RWPE2 (cell line): ENCODE measurements around the gene CIDEA.

Source experiments
- ATAC-seq: fragments of 200-7000 bp; cut with Tn5 transposase; 3 replicates; pipeline ENCODE4 v1.9.1; 2021; ENCODE audit warnings: low read depth
- DNase-seq: peaks from one replicate; pipeline ENCODE4 v3.0.0-alpha.2; 2020; ENCODE audit warnings: low spot score
- H3K27ac ChIP-seq: fragments of 450-650 bp; 2 replicates; pipeline ENCODE4 v1.5.1; 2017; ENCODE audit warnings: mild to moderate bottlenecking; ENCODE audit not compliant: poor library complexity, severe bottlenecking
- H3K27me3 ChIP-seq: fragments of 250-450 bp; sonication (Bioruptor Pico); 2 replicates; pipeline ENCODE4 v1.5.1; 2021; ENCODE audit warnings: mild to moderate bottlenecking, moderate library complexity; ENCODE audit not compliant: insufficient read depth, poor library complexity, severe bottlenecking
- H3K36me3 ChIP-seq: fragments of 250-450 bp; sonication (Bioruptor Pico); 2 replicates; pipeline ENCODE4 v1.5.1; 2020; ENCODE audit warnings: low read depth, mild to moderate bottlenecking, moderate library complexity
- H3K4me1 ChIP-seq: fragments of 250-450 bp; sonication (Bioruptor Pico); 2 replicates; pipeline ENCODE4 v1.5.1; 2021; ENCODE audit warnings: mild to moderate bottlenecking, moderate library complexity; ENCODE audit not compliant: insufficient read depth, poor library complexity, severe bottlenecking
- H3K4me3 ChIP-seq: fragments of 250-450 bp; sonication (Bioruptor Pico); 2 replicates; pipeline ENCODE4 v1.5.1; 2021; ENCODE audit warnings: mild to moderate bottlenecking, moderate library complexity; ENCODE audit not compliant: severe bottlenecking
- H3K9me3 ChIP-seq: fragments of 250-450 bp; sonication (Bioruptor Pico); 2 replicates; pipeline ENCODE4 v1.5.1; 2021; ENCODE audit warnings: mild to moderate bottlenecking, moderate library complexity; ENCODE audit not compliant: severe bottlenecking
- TF ChIP-seq, protein P1 (sequence below): fragments of 450-650 bp; IDR thresholded peaks from one replicate; pipeline ENCODE4 v1.5.1; 2017; ENCODE audit warnings: mild to moderate bottlenecking, moderate library complexity; ENCODE audit not compliant: poor library complexity, severe bottlenecking

Gene CIDEA

DNA sequence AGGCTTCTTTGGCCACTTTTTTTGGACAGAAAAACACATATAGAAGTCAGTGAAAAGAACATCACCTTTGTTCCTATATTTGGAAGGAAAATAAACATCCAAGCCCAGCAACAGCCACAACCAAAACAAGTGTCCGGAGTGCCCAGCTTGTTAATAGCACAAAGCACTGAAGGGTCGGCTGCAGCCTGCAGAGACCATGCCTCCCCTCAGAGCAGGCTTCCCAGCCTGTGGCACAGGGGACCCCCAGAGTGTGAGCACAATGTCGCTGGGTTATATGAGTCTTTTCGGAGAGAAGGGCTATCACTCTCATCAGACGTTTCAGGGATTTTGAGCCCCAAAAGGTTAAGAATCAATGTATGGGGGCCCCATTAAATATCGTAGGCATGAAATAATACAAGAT lies 6.2 kb upstream of the CIDEA start:
- Histone ChIP-seq H3K27ac (no peak overlapping the region), H3K4me1 (no peaks in the 10 kb centered on the region), H3K27me3 (peaks cover 2% of the 10 kb centered on the region), H3K9me3 (no peaks in the 10 kb centered on the region), H3K36me3 (no peaks in the 10 kb centered on the region), H3K4me3 (no peak overlapping the region)
- DNase-seq (no peak), ATAC-seq (no peak)
- TF ChIP-seq, protein P1, sequence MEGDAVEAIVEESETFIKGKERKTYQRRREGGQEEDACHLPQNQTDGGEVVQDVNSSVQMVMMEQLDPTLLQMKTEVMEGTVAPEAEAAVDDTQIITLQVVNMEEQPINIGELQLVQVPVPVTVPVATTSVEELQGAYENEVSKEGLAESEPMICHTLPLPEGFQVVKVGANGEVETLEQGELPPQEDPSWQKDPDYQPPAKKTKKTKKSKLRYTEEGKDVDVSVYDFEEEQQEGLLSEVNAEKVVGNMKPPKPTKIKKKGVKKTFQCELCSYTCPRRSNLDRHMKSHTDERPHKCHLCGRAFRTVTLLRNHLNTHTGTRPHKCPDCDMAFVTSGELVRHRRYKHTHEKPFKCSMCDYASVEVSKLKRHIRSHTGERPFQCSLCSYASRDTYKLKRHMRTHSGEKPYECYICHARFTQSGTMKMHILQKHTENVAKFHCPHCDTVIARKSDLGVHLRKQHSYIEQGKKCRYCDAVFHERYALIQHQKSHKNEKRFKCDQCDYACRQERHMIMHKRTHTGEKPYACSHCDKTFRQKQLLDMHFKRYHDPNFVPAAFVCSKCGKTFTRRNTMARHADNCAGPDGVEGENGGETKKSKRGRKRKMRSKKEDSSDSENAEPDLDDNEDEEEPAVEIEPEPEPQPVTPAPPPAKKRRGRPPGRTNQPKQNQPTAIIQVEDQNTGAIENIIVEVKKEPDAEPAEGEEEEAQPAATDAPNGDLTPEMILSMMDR = no peak

DNA sequence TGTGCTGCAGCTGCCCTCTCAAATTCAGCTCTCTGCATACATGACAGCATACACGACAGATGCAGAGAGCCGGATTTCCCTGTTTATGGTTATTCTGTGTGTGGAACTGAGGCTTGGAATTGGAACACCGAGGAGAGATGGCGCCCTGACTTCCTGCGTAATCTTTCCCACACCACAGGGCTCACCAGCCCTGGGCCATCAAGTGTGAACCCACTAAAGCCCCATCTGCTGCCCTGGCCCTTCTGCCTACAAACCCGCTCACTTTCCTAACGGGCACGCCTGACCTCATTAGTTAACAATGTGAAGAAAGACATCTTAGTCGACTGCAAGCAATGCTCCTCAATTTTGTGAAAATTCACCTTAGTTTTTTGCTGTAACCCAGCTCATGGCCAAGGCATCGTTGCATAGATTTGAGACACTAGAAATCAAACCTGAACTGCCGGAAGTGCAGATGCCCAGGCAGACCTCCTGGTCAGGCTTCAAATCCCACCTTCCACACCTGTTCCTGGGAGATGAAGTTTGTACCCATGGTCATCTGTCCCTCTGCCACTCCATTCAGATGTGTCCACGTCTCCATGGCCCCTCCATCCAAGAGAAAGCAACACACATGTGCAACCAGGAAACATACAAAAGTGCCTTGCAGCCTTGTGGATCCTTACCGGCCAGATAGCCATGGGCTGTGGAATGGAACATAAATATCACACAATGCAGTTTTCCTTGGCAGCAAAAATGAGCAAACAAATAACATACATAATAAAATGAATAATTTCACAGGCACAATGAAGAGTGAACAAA lies 5.0 kb upstream of the CIDEA start:
- ATAC-seq (no peak), DNase-seq (no peak)
- Histone ChIP-seq H3K4me3 (no peak overlapping the region), H3K4me1 (no peaks in the 10 kb centered on the region), H3K9me3 (no peaks in the 10 kb centered on the region), H3K27me3 (peaks cover 13% of the 10 kb centered on the region), H3K27ac (no peak overlapping the region), H3K36me3 (no peaks in the 10 kb centered on the region)
- TF ChIP-seq, protein P1 = no peak

DNA sequence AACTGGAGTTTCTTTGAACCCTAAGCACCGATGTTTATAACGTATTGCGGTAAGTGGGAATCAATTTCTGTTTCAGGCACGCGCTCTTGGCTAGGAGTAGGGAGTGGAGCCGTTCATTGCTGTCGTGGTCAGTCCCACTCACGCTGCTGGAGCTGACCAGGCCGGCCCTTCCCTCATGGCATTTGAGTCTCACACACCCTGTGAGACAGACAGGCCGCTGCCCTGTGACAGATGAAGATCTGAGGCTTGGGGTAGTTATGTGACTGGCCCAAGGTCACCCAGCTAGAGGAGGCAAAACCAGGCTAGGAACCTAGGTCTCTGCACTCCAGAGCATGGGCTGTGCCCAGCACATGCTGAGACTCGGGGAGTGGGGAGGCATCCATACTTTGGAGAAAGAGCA lies 2.9 kb upstream of the CIDEA start:
- H3K27me3 ChIP-seq = peaks cover 21% of the 10 kb centered on the region
- TF ChIP-seq, protein P1 = no peak
- ATAC-seq = no peak
- DNase-seq = no peak
- H3K4me1 ChIP-seq = peaks cover 10% of the 10 kb centered on the region
- no peaks in the 10 kb centered on the region for H3K9me3 ChIP-seq
- H3K36me3 ChIP-seq = no peaks in the 10 kb centered on the region
- H3K27ac ChIP-seq = no peak overlapping the region
- H3K4me3 ChIP-seq = no peak overlapping the region

DNA sequence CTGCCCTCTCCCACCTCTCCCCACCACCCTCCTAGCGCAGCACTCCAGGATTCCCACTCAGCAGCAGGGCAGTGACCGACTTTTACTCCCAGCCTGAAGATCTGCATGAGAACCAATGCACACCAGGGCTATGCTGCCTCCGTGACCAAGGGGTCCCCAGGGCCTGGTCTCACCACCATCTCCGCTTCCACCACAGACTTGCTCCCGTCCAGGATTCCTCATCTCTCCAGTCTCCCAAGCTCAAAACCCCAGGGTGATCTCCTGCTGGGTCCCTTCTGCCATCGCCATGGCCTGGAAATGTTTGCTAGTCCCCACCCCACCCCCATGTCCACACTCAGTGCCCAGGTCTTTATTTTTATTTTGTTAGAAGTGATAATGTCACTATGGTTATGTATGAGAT lies 2.1 kb upstream of the CIDEA start:
- no peaks in the 10 kb centered on the region for H3K9me3 ChIP-seq
- TF ChIP-seq, protein P1 = no peak
- H3K27me3 ChIP-seq = peaks cover 21% of the 10 kb centered on the region
- no peak overlapping the region for H3K27ac ChIP-seq
- DNase-seq = no peak
- H3K4me3 ChIP-seq = no peak overlapping the region
- no peak for ATAC-seq
- peaks cover 14% of the 10 kb centered on the region for H3K4me1 ChIP-seq
- no peaks in the 10 kb centered on the region for H3K36me3 ChIP-seq

DNA sequence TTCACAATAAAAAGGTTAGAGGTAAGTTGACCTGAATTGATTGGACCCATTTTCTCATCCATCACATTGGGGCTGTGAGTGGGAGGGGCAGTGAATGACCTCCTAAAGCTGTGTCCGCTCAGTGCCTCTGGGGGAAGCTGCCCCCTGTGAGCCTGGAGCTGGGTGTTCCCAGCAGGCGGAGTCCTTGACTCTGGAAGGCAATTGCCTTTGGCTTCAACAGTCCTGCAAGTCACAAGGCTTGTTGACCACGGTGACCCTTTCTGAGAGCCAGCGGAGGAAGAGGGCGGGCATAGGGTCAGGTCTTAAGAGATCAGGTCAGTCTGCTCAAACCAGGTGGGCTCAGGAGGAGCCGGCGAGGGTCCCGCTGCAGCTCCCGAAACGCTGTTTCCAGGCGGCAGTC lies 1.1 kb upstream of the CIDEA start:
- no peaks in the 10 kb centered on the region for H3K9me3 ChIP-seq
- no peak for ATAC-seq
- H3K36me3 ChIP-seq = no peaks in the 10 kb centered on the region
- TF ChIP-seq, protein P1 = no peak
- no peak for DNase-seq
- H3K4me1 ChIP-seq = peaks cover 14% of the 10 kb centered on the region
- peaks cover 21% of the 10 kb centered on the region for H3K27me3 ChIP-seq
- H3K27ac ChIP-seq = no peak overlapping the region
- H3K4me3 ChIP-seq = no peak overlapping the region
